AG09319 (cell line): ENCODE measurements around the gene NLK.
"Not testable (repeated sequence)": the region's sequence is repeated elsewhere in the genome, so short reads cannot be mapped to it uniquely, and the experiment has no call there.

Experiments
- DNase-seq: peaks from one replicate; pipeline ENCODE4 v3.0.0-alpha.2; 2010; ENCODE audit warnings: low read depth; ENCODE audit errors: extremely low read depth
- TF ChIP-seq, protein P1 (sequence below): IDR thresholded peaks from 2 replicates; pipeline ENCODE4 v1.5.1; 2011; ENCODE audit warnings: low read depth, mild to moderate bottlenecking, inconsistent platforms, low read length, moderate library complexity

Gene NLK

GRCh38 chr17:28204751-28205150, 162.3 kb downstream of the NLK start:
- TF ChIP-seq, protein P1, sequence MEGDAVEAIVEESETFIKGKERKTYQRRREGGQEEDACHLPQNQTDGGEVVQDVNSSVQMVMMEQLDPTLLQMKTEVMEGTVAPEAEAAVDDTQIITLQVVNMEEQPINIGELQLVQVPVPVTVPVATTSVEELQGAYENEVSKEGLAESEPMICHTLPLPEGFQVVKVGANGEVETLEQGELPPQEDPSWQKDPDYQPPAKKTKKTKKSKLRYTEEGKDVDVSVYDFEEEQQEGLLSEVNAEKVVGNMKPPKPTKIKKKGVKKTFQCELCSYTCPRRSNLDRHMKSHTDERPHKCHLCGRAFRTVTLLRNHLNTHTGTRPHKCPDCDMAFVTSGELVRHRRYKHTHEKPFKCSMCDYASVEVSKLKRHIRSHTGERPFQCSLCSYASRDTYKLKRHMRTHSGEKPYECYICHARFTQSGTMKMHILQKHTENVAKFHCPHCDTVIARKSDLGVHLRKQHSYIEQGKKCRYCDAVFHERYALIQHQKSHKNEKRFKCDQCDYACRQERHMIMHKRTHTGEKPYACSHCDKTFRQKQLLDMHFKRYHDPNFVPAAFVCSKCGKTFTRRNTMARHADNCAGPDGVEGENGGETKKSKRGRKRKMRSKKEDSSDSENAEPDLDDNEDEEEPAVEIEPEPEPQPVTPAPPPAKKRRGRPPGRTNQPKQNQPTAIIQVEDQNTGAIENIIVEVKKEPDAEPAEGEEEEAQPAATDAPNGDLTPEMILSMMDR = no peak
- DNase-seq = no peak

- DNase-seq = no peak
- TF ChIP-seq, protein P1 = no peak
These were observed 163.8 kb downstream of the NLK start for GRCh38 chr17:28206292-28206691.

DNA sequence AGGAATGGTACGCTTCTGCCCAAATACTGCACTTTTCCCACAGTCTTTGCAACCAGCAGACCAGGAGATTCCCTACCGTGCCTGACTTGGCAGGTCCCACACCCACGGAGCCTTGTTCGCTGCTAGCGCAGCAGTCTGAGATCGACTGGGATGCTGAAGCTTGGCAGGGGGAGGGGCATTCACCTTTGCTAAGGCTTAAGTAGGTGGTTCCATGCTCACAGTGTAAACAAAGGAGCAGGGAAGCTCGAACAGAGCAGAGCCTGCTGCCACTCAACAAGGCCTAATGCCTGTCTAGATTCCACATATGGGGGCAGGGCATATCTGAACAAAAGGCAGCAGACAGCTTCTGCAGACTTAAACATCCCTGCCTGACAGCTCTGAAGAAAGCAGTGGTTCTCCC, 169.3 kb downstream of the NLK start:
- DNase-seq = no peak
- TF ChIP-seq, protein P1 = no peak

DNA sequence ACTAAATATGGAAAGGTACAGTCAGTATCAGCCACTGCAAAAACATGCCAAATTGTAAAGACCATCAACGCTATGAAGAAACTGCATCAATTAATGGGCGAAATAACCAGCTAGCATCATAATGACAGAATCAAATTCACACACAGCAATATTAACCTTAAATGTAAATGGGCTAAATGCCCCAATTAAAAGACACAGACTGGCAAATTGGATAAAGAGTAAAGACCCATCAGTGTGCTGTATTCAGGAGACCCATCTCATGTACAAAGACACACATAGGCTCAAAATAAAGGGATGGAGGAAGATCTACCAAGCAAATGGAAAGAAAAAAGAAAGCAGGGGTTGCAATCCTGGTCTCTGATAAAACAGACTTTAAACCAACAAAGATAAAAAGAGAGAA, 171.1 kb downstream of the NLK start:
- DNase-seq = not testable (repeated sequence)

GRCh38 chr17:28216052-28216451, 173.6 kb downstream of the NLK start:
- TF ChIP-seq, protein P1 = no peak

DNA sequence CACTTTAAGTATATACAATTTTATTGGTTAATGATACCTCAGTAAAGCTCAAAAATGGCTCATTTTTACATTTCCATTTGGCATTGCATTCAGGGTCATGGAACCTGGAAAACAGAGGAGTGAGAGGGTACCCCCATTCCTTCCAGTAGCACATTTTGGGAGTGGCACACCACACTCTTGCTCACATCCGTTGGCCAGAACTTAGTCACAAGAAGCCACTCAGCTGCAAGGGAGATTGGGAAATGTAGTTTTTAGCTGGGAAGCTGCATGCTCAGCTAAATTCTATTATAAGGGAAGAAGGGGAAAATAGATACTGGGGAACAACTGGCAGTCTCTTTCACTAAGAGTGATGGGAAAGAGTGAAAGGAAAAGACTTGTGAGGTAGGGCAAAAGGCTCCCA, 174.1 kb downstream of the NLK start:
- DNase-seq = no peak

More at GRCh38 chr17:28216052-28216451, 173.6 kb downstream of the NLK start:
- DNase-seq = no peak

DNA sequence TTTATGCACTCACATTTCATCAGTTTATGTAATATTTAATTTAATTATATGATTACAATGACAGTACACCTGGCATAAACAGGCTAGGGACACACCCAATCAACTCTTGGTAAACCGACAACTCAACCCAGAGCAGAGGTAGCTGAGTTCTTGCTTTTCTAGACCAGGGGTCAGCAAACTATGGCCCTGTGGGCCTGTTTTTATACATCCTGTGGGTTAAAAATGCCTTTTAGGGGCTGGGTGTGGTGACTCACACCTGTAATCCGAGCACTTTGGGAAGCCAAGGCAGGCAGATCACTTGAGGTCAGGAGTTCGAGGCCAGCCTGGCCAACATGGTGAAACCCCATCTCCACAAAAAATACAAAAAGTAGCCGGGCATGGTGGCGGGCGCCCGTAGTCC, 177.3 kb downstream of the NLK start:
- no peak for DNase-seq
- TF ChIP-seq, protein P1 = no peak

More for the DNA sequence above, 174.1 kb downstream of the NLK start:
- TF ChIP-seq, protein P1 = no peak

DNA sequence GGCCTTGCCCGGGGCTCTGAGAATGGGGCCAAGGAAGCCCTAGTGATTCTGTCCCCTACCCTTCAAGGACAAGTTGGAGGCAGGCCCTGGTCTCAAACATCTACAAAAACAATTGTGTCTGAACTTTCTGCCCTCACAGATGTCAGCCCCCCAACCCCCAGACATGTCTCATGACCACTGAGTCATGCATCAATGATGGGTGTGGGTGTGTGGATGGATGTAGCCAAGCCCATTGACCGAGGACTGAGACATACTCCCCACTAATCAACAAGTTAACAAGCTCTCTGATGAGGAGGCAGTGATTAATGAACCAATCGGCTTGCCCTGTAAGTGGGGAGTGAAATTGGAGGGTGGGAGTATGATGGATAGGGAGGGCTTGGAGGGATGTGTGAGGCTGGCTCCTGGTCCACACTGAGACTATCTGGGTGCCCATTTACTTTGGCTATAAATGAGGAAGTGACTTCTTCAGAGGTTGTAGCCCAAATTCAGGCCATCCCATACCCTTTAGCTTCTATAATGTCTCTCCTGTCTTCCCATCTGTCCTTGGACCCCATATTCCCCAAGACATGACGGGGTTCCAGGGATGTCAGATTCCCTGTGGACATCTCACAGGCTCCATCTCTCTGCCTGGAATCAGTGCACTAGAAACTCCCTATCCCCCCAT, 179.4 kb downstream of the NLK start:
- TF ChIP-seq, protein P1 = no peak
- no peak for DNase-seq
